ENCODE measurements around the gene LDLRAD4. TPM values are rescaled to one million over a fixed set of nuclear protein-coding genes. Genes with fewer than 3 reads are reported as not detected.

The LDLRAD4 gene
- total RNA-seq, 1 experiment from 2014 or later, result 3.6 TPM

DNA sequence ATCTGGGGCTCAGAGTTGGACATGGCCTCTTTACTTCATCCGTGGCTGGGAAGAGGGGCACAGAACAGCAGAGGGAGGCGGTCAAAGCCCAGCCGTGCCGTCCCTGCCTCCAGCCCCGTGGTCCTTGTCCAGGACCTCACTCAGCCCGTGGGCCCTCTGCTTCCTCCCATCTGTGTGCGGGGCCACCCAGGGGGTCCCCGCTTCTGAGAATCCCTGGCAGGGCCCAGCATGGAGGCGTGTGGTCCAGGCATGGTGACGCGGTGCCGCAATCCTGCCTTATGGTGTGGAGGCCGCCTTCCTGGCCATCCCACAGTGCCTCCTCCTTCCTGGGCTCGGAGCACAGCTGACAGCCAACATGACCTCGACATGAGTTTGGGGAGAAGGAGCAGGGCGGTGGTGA is 275.2 kb downstream of the LDLRAD4 start:
- CTCF ChIA-PET, result no interaction called here
- Histone ChIP-seq H3K27me3 (replicated peaks; ENCODE audit: insufficient read depth, low read depth, low read length, poor library complexity) (no peaks in the 10 kb centered on the region), H3K4me1 (ENCODE audit: insufficient read depth, low read length, poor library complexity, severe bottlenecking) (no peaks in the 10 kb centered on the region), H3K4me3 (ENCODE audit: low read depth, low read length, poor library complexity, severe bottlenecking) (no peak overlapping the region), H3K9me3 (ENCODE audit: low read depth, low read length, poor library complexity, severe bottlenecking) (peaks cover 3% of the 10 kb centered on the region), H3K36me3 (ENCODE audit: insufficient read depth, low read length, poor library complexity, severe bottlenecking) (no peaks in the 10 kb centered on the region), H3K27ac (ENCODE audit: low read depth, low read length, poor library complexity, severe bottlenecking) (no peak overlapping the region)
- BruUV-seq (replicated peaks), result no TSS peak
- no peak for TF ChIP-seq EZH2 (IDR thresholded peaks at IDR 0.05; ENCODE audit: borderline replicate concordance, low read depth, low read length, poor library complexity, severe bottlenecking)
- TF ChIP-seq, protein P1, sequence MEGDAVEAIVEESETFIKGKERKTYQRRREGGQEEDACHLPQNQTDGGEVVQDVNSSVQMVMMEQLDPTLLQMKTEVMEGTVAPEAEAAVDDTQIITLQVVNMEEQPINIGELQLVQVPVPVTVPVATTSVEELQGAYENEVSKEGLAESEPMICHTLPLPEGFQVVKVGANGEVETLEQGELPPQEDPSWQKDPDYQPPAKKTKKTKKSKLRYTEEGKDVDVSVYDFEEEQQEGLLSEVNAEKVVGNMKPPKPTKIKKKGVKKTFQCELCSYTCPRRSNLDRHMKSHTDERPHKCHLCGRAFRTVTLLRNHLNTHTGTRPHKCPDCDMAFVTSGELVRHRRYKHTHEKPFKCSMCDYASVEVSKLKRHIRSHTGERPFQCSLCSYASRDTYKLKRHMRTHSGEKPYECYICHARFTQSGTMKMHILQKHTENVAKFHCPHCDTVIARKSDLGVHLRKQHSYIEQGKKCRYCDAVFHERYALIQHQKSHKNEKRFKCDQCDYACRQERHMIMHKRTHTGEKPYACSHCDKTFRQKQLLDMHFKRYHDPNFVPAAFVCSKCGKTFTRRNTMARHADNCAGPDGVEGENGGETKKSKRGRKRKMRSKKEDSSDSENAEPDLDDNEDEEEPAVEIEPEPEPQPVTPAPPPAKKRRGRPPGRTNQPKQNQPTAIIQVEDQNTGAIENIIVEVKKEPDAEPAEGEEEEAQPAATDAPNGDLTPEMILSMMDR (conservative IDR thresholded peaks at IDR 0.05; ENCODE audit: low read depth, low read length), result no peak
- POLR2A ChIA-PET (ENCODE audit: low non-redundant PET), result no interaction called here
- intact Hi-C loops (cut with micrococcal nuclease; ENCODE audit: unreplicated experiment), result loop anchor here (2.0 kb wide), 1 partner anchor 15 kb away; no protein-coding TSS in a partner anchor
- no peak for DNase-seq (ENCODE audit: low spot score)

DNA sequence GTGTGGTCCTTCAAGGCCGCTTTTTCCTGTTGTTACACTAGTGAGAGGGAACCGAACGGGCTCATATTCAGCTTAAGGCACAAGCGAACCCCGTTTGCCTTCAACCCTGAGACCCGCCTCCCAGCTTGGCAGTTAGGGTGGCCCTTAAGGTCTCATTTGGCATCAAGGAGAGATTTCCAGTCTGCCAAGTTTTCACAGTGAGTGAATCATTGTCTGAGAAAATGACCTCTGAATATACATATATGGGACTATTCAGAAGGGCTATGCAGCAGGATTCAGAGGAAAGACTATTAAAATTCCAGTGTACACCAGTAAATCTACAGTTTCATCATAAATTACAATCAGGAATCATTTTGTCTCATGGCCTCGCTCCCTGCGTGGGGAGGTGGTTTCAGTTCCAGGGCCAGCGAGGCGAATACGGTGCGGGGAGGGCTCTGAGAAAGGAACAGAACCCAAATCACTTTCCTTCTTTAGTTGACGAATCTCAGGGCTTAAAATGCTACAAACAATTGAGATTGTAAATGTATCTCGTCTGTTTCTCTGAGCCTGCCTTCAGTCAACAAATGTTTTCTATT is 276.4 kb downstream of the LDLRAD4 start:
- Histone ChIP-seq H3K4me1 (ENCODE audit: insufficient read depth, low read length, poor library complexity, severe bottlenecking) (no peaks in the 10 kb centered on the region), H3K27ac (ENCODE audit: low read depth, low read length, poor library complexity, severe bottlenecking) (no peak overlapping the region), H3K9me3 (ENCODE audit: low read depth, low read length, poor library complexity, severe bottlenecking) (peaks cover 9% of the 10 kb centered on the region), H3K4me3 (ENCODE audit: low read depth, low read length, poor library complexity, severe bottlenecking) (no peak overlapping the region), H3K36me3 (ENCODE audit: insufficient read depth, low read length, poor library complexity, severe bottlenecking) (no peaks in the 10 kb centered on the region), H3K27me3 (replicated peaks; ENCODE audit: insufficient read depth, low read depth, low read length, poor library complexity) (no peaks in the 10 kb centered on the region)
- intact Hi-C loops (cut with micrococcal nuclease; ENCODE audit: unreplicated experiment), result loop anchor here (2.0 kb wide), 1 partner anchor 16 kb away; no protein-coding TSS in a partner anchor
- CTCF ChIA-PET, result no interaction called here
- BruUV-seq (replicated peaks), result no TSS peak
- POLR2A ChIA-PET (ENCODE audit: low non-redundant PET), result no interaction called here
- TF ChIP-seq, protein P1 (conservative IDR thresholded peaks at IDR 0.05; ENCODE audit: low read depth, low read length), result no peak
- TF ChIP-seq EZH2 (IDR thresholded peaks at IDR 0.05; ENCODE audit: borderline replicate concordance, low read depth, low read length, poor library complexity, severe bottlenecking), result no peak
- no peak for DNase-seq (ENCODE audit: low spot score)

DNA sequence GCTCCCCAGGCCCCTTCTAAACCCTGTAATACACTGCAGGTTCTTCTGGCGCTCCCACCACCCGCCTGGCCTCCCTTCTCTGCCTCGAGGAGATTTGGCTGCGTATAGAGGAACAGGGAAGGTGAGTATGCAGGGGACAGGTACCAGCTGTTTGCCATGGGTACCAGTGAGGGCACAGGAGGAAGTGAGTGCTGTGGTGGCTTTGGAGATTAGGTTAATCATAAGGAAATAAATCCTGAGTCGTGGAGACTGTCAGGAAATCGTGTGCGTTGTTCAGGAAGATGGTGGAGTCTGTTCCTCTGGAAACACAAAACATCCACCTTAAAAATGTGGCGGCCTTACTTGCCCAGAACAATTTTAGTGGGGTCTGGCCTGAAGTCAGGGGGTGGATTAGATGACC is 277.4 kb downstream of the LDLRAD4 start:
- TF ChIP-seq, protein P1 (conservative IDR thresholded peaks at IDR 0.05; ENCODE audit: low read depth, low read length), result no peak
- TF ChIP-seq EZH2 (IDR thresholded peaks at IDR 0.05; ENCODE audit: borderline replicate concordance, low read depth, low read length, poor library complexity, severe bottlenecking), result no peak
- no peak for DNase-seq (ENCODE audit: low spot score)
- POLR2A ChIA-PET (ENCODE audit: low non-redundant PET), result no interaction called here
- Histone ChIP-seq H3K27me3 (replicated peaks; ENCODE audit: insufficient read depth, low read depth, low read length, poor library complexity) (no peaks in the 10 kb centered on the region), H3K4me1 (ENCODE audit: insufficient read depth, low read length, poor library complexity, severe bottlenecking) (no peaks in the 10 kb centered on the region), H3K9me3 (ENCODE audit: low read depth, low read length, poor library complexity, severe bottlenecking) (peaks cover 9% of the 10 kb centered on the region), H3K4me3 (ENCODE audit: low read depth, low read length, poor library complexity, severe bottlenecking) (no peak overlapping the region), H3K36me3 (ENCODE audit: insufficient read depth, low read length, poor library complexity, severe bottlenecking) (no peaks in the 10 kb centered on the region), H3K27ac (ENCODE audit: low read depth, low read length, poor library complexity, severe bottlenecking) (no peak overlapping the region)
- CTCF ChIA-PET, result no interaction called here
- intact Hi-C loops (cut with micrococcal nuclease; ENCODE audit: unreplicated experiment), result loop anchor here (2.0 kb wide), 1 partner anchor 17 kb away; no protein-coding TSS in a partner anchor
- BruUV-seq (replicated peaks), result no TSS peak

Data from A673 (cell line).